ENCODE measurements around the gene CYTH1.
A peak's percentile ranks its signal among the peaks of the same experiment; 100 is the strongest.

CYTH1 gene

GRCh38 chr17:78716292-78716691 lies 65.8 kb downstream of the CYTH1 start:
- no peak for DNase-seq (ENCODE audit: low read depth in 2 of 2)

GRCh38 chr17:78715876-78716275 lies 66.2 kb downstream of the CYTH1 start:
- DNase-seq (ENCODE audit: low read depth in 2 of 2), result no peak

GRCh38 chr17:78715000-78715771 lies 66.9 kb downstream of the CYTH1 start:
- DNase-seq (ENCODE audit: low read depth in 2 of 2), result no peak

- DNase-seq (ENCODE audit: low read depth in 2 of 2), result no peak
These were observed 67.5 kb downstream of the CYTH1 start for GRCh38 chr17:78714534-78714933.

- DNase-seq (ENCODE audit: low read depth in 2 of 2), result no peak
These were observed 70.0 kb downstream of the CYTH1 start for GRCh38 chr17:78712043-78712442.

GRCh38 chr17:78710607-78711006 lies 71.5 kb downstream of the CYTH1 start:
- DNase-seq (ENCODE audit: low read depth in 2 of 2), result no peak

- DNase-seq (ENCODE audit: low read depth in 2 of 2), result no peak
These were observed 72.3 kb downstream of the CYTH1 start for GRCh38 chr17:78709751-78710181.

GRCh38 chr17:78709119-78709681 lies 72.9 kb downstream of the CYTH1 start:
- DNase-seq (ENCODE audit: low read depth in 2 of 2), result no peak

- DNase-seq (ENCODE audit: low read depth in 2 of 2), result peak; percentile 40 to 44
These were observed 73.5 kb downstream of the CYTH1 start for GRCh38 chr17:78708510-78708973.

GRCh38 chr17:78707923-78708322 lies 74.2 kb downstream of the CYTH1 start:
- DNase-seq (ENCODE audit: low read depth in 2 of 2), result no peak

GRCh38 chr17:78707016-78707415 lies 75.1 kb downstream of the CYTH1 start:
- no peak for DNase-seq (ENCODE audit: low read depth in 2 of 2)

GRCh38 chr17:78706271-78706915 lies 75.7 kb downstream of the CYTH1 start:
- no peak for DNase-seq (ENCODE audit: low read depth in 2 of 2)

- no peak for DNase-seq (ENCODE audit: low read depth in 2 of 2)
These were observed 77.0 kb downstream of the CYTH1 start for GRCh38 chr17:78705071-78705470.

- no peak for DNase-seq (ENCODE audit: low read depth in 2 of 2)
These were observed 77.5 kb downstream of the CYTH1 start for GRCh38 chr17:78704594-78704993.

GRCh38 chr17:78697554-78698343 lies 84.3 kb downstream of the CYTH1 start:
- no peak for DNase-seq (ENCODE audit: low read depth in 2 of 2)

GRCh38 chr17:78697122-78697521 lies 85.0 kb downstream of the CYTH1 start:
- no peak for DNase-seq (ENCODE audit: low read depth in 2 of 2)

GRCh38 chr17:78696016-78696982 lies 85.8 kb downstream of the CYTH1 start:
- no peak for DNase-seq (ENCODE audit: low read depth in 2 of 2)

- no peak for DNase-seq (ENCODE audit: low read depth in 2 of 2)
These were observed 87.1 kb downstream of the CYTH1 start for GRCh38 chr17:78694805-78695531.

- DNase-seq (ENCODE audit: low read depth in 2 of 2), result no peak
These were observed 88.6 kb downstream of the CYTH1 start for GRCh38 chr17:78693346-78694083.

Measured in stimulated activated CD8-positive, alpha-beta memory T cell treated with anti-CD3 and anti-CD28 coated beads, Interleukin-2, amount 100 ng/mL, for 48 hours (primary cell).